ENCODE measurements around the gene SIRT5.

DNA sequence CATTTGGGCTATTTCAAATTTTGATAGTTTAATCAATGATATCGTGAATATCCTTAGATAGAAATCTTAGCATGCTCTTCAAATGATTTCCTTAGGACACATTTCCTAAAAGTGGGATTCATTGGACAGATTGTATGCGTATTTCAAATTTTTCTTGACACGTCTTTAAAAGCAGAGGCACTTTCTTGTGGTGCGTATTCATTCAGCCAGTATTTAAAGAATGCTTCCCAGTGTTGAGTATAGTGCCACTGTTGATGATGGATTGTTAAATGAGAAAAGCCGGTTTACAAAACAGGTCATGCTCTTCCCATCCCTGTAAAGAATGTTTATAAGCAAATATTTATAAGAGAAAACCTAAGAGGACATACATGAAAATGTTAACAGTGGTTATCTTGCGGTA, 25.6 kb downstream of the SIRT5 start:
- TF ChIP-seq CTCF (conservative IDR thresholded peaks at IDR 0.05 in 1 of 2, IDR thresholded peaks at IDR 0.05 in 1 of 2; ENCODE audit: extremely low read depth in 1 of 2, insufficient read depth in 1 of 2, low read depth in 1 of 2, low read length in 2 of 2) = no peak
- no peak for TF ChIP-seq EZH2 (IDR thresholded peaks at IDR 0.05; ENCODE audit: borderline replicate concordance, low read length)
